Panc1 (cell line): ENCODE results near the gene SH3BP1.

ENCODE experiments used
- CTCF ChIP-seq: fragments of 450-650 bp; IDR thresholded peaks from 2 replicates; pipeline ENCODE4 v1.5.1; 2017; ENCODE audit warnings: mild to moderate bottlenecking
- POLR2AphosphoS5 ChIP-seq: IDR thresholded peaks from 2 replicates; pipeline ENCODE4 v1.6.1; 2012; ENCODE audit warnings: mild to moderate bottlenecking, low read depth, low read length, moderate library complexity

DNA sequence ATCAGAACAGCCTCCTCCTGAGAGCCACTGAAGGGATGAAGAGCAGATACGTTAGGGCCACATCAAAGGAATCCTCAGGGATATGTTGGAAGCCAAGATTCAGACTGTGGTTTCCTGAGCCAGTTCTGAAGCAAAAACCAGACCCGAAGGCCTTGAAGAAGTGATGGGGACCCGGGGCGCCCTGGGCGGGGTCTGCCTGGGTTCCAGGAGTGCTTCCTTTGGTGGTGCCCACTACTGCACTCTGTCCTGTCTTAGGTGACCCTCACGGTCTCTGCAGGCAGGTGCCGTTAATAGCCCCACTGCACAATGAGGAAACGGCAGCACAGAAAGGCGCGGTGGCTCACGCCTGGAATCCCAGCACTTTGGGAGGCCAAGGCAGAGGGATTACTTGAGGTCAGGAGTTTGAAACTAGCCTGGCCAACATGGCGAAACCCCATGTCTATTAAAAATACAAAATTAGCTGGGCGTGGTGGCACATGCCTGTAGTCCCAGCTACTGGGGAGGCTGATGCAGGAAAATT, 12.9 kb upstream of the SH3BP1 start:
- TF ChIP-seq CTCF: no peak
- TF ChIP-seq POLR2AphosphoS5: no peak
